Heart left ventricle (tissue), 13 donors: ENCODE data around the gene LEFTY1.

Experiments
- CTCF ChIP-seq, 12 donors: fragments of 200-600 bp; sonication (generic) in 4 of 12; IDR thresholded peaks; one replicate each; pipeline versions ENCODE4 v1.5.0 to v1.8.0; 2018 to 2022; ENCODE audit warnings: antibody characterized with exemption in 12 of 12, mild to moderate bottlenecking in 5 of 12
- POLR2A ChIP-seq, 2 donors: fragments of 450-650 bp; IDR thresholded peaks; one replicate each; pipeline ENCODE4 v1.6.1; 2017; ENCODE audit warnings: antibody characterized with exemption in 2 of 2, mild to moderate bottlenecking in 2 of 2, moderate library complexity in 2 of 2
- donor health status: ischemic (EF 13 %, LVEDD 7.1; RV severe dilation, severe dysfunction).
- donor health status: DM: no; HTN: yes; CAD: no.
- donor health status: DM: no; HTN: no; CAD: no.
- donor health status: ischemic (EF 25% LVEDD 6.9; RV normal size, moderate dysfunction).
- donor health status: ischemic (EF 25% LVEDD 5.7; RV mildly dilated, moderate dysfunction).
- donor health status: ischemic (EF 35%, LVEDD 5.7; RV mildly dilated, moderate dysfunction).
- donor health status: nonischemic (EF 11% LVEDD 7.7; RV severe dilation, severe dysfunction).
- donor health status: DM: yes; HTN: yes; CAD: no.
- donor health status: PGD.
- donor health status: ischemic (EF 29% LVEDD 5.4; RV normal size, mild dysfunction).
- donor health status: nonischemic (EF 23%, LVEDD 6.1; RV moderate dilation, normal function).

- TF ChIP-seq CTCF (IDR thresholded peaks at IDR 0.05): no peak
- no peak for TF ChIP-seq POLR2A (IDR thresholded peaks at IDR 0.05)
Measured at GRCh38 chr1:225840223-225840610, 48.7 kb downstream of the LEFTY1 start.
